Panc1 (cell line): ENCODE measurements around the gene VPREB1. TPM values are rescaled to one million over a fixed set of nuclear protein-coding genes. Genes with fewer than 3 reads are reported as not detected.
"Not testable (repeated sequence)": the region's sequence is repeated elsewhere in the genome, so short reads cannot be mapped to it uniquely, and the experiment has no call there.

Source experiments
- ATAC-seq: fragments of 200-7000 bp; cut with Tn5 transposase; 2 replicates; pipeline ENCODE4 v1.9.1; 2020; ENCODE audit warnings: mild to moderate bottlenecking, moderate library complexity
- BruUV-seq: library from RNA; stranded (reverse); fragments of 400-500 nt; replicated peaks from 2 replicates; lab custom pipeline; 2021; lab: Mats Ljungman, UMichigan
- CTCF ChIA-PET: fragments of 300-600 bp; sonication (Branson Sonifier 250); formaldehyde crosslinking; loops from one replicate; lab custom pipeline; 2022; ENCODE audit warnings: antibody characterized with exemption; lab: Charles Lee
- POLR2A ChIA-PET: fragments of 300-600 bp; sonication (Branson Sonifier 250); formaldehyde crosslinking; loops from one replicate; lab custom pipeline; 2022; ENCODE audit warnings: antibody characterized with exemption; lab: Charles Lee
- DNase-seq: peaks from one replicate; pipeline ENCODE4 v3.0.0-alpha.2; 2010; ENCODE audit warnings: low read depth, low spot score
- H3K27ac ChIP-seq: 2 replicates; pipeline ENCODE4 v1.5.1; 2011; ENCODE audit warnings: mild to moderate bottlenecking, low read length, inconsistent platforms
- H3K27me3 ChIP-seq: fragments of 200-500 bp; sonication (Bioruptor generic); 2 replicates; pipeline ENCODE4 v1.6.0; 2014; ENCODE audit warnings: low read length, inconsistent platforms; ENCODE audit not compliant: control insufficient read depth, insufficient read depth
- H3K36me3 ChIP-seq: fragments of 200-500 bp; sonication (Bioruptor generic); 2 replicates; pipeline ENCODE4 v1.5.1; 2014; ENCODE audit warnings: inconsistent platforms, mild to moderate bottlenecking, low read length, moderate library complexity; ENCODE audit not compliant: control insufficient read depth, insufficient read depth
- H3K4me1 ChIP-seq: 2 replicates; pipeline ENCODE4 v1.5.1; 2011; ENCODE audit warnings: inconsistent platforms, mild to moderate bottlenecking, low read length, moderate library complexity; ENCODE audit not compliant: control insufficient read depth, insufficient read depth
- H3K4me3 ChIP-seq, 2 experiments: 2 replicates each; pipeline ENCODE4 v1.5.1; 2011 to 2012; ENCODE audit warnings: low read depth in 2 of 2, low read length in 2 of 2, mild to moderate bottlenecking in 2 of 2, inconsistent platforms in 1 of 2, moderate library complexity in 1 of 2
- H3K9me3 ChIP-seq: fragments of 200-500 bp; sonication (Bioruptor generic); 2 replicates; pipeline ENCODE4 v1.5.1; 2014; ENCODE audit warnings: low read depth, mild to moderate bottlenecking, inconsistent platforms, low read length, moderate library complexity; ENCODE audit not compliant: control insufficient read depth, insufficient read depth
- POLR2AphosphoS5 ChIP-seq: IDR thresholded peaks from 2 replicates; pipeline ENCODE4 v1.6.1; 2012; ENCODE audit warnings: mild to moderate bottlenecking, low read depth, low read length, moderate library complexity
- SIN3A ChIP-seq: IDR thresholded peaks from 2 replicates; pipeline ENCODE4 v1.6.1; 2012; ENCODE audit warnings: low read depth, mild to moderate bottlenecking, low read length, moderate library complexity, borderline replicate concordance; ENCODE audit not compliant: insufficient read depth
- TCF7L2 ChIP-seq: IDR thresholded peaks from 2 replicates; pipeline ENCODE4 v1.6.1; 2011; ENCODE audit warnings: mild to moderate bottlenecking, low read depth, low read length, inconsistent platforms
- in situ Hi-C: cut with HindIII; loops from 2 replicates; pipeline ENCODE4 v1.10.0; 2016; ENCODE audit warnings: low sequenced_read_pairs, low pct_unique_long_range_greater_than_20kb
- intact Hi-C: fragments of 100-400 bp; cut with micrococcal nuclease; formaldehyde crosslinking; loops from one replicate; pipeline ENCODE4 v1.10.0; 2022; ENCODE audit not compliant: unreplicated experiment
- total RNA-seq: library from RNA; stranded (reverse); gene quantifications from one replicate; pipeline ENCODE4 v1.2.1, GENCODE V29; 2021; ENCODE audit not compliant: unreplicated experiment
- TF ChIP-seq, protein P1 (sequence below), 2 experiments: IDR thresholded peaks; 2 replicates each; pipeline ENCODE4 v1.6.1; 2011 to 2012; ENCODE audit warnings: low read depth in 2 of 2, control low read depth in 1 of 2, low read length in 1 of 2, mild to moderate bottlenecking in 1 of 2, moderate library complexity in 1 of 2; ENCODE audit not compliant: insufficient read depth in 1 of 2
- TF ChIP-seq, protein P2 (sequence below): fragments of 450-650 bp; IDR thresholded peaks from 2 replicates; pipeline ENCODE4 v1.5.1; 2017; ENCODE audit warnings: mild to moderate bottlenecking

Gene VPREB1
- total RNA-seq, 1 experiment from 2014 or later, result not detected

DNA sequence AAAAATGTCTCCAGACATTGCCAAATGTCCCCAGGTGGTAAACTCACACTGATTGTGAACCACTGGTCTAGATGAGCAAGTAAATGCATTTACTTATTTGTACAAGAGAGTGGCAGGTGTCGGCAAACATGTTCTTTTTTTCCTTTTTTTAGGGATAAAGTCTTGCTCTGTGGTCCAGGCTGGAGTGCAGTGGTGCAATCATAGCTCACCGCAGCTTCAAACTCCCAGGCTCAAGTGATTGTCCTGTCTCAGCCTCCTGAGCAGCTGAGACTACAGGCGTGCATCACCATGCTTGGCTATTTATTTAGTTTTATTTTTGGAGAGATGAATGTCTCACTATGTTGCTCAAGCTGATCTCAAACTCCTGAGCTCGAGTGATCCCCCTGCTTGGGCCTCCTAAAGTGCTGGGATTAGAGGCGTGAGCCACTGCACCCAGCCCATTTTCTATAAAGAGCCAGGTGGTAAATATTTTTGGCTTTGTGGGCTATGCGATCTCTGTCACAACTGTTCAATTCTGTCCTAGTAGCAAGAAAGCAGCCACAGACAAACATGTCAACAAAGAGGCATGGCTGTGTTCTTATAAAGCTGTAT is 1.4 kb downstream of the VPREB1 start (continued):
- TF ChIP-seq SIN3A, result no peak

DNA sequence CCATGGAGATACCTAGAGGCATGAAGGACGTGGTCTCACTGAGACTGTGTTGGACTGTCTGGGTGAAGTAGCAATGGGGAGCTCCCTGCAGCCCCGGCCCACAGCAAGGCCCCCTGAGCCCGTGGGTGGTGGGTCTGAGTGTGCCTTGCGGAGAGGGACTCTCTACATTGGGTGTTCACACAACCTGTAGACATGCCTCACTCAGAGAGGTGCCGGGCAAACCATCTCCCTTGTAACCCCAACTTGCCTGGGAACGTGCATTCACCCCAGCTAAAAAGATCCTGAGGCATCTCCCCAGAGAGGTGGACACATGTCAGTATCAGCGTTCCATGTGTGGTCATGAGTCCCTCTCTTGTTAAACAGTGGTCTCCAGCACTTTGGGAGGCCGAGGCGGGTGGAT is 2.1 kb downstream of the VPREB1 start:
- no peak overlapping the region for H3K27ac ChIP-seq
- H3K9me3 ChIP-seq, result no peaks in the 10 kb centered on the region
- TF ChIP-seq TCF7L2 (no peak), POLR2AphosphoS5 (no peak), SIN3A (no peak)
- TF ChIP-seq, protein P1, sequence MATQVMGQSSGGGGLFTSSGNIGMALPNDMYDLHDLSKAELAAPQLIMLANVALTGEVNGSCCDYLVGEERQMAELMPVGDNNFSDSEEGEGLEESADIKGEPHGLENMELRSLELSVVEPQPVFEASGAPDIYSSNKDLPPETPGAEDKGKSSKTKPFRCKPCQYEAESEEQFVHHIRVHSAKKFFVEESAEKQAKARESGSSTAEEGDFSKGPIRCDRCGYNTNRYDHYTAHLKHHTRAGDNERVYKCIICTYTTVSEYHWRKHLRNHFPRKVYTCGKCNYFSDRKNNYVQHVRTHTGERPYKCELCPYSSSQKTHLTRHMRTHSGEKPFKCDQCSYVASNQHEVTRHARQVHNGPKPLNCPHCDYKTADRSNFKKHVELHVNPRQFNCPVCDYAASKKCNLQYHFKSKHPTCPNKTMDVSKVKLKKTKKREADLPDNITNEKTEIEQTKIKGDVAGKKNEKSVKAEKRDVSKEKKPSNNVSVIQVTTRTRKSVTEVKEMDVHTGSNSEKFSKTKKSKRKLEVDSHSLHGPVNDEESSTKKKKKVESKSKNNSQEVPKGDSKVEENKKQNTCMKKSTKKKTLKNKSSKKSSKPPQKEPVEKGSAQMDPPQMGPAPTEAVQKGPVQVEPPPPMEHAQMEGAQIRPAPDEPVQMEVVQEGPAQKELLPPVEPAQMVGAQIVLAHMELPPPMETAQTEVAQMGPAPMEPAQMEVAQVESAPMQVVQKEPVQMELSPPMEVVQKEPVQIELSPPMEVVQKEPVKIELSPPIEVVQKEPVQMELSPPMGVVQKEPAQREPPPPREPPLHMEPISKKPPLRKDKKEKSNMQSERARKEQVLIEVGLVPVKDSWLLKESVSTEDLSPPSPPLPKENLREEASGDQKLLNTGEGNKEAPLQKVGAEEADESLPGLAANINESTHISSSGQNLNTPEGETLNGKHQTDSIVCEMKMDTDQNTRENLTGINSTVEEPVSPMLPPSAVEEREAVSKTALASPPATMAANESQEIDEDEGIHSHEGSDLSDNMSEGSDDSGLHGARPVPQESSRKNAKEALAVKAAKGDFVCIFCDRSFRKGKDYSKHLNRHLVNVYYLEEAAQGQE (IDR thresholded peaks at IDR 0.05; ENCODE audit: insufficient read depth in 1 of 2, low read depth in 2 of 2, low read length in 1 of 2), result no peak
- no peaks in the 10 kb centered on the region for H3K27me3 ChIP-seq
- H3K36me3 ChIP-seq, result no peaks in the 10 kb centered on the region
- in situ Hi-C loops, result no loop called here
- ATAC-seq, result no peak
- no peaks in the 10 kb centered on the region for H3K4me1 ChIP-seq
- H3K4me3 ChIP-seq, result no peak overlapping the region
- ChIA-PET CTCF (no interaction called here), POLR2A (no interaction called here)
- BruUV-seq, result no TSS peak
- intact Hi-C loops, result loop anchor here (10.0 kb wide), 1 partner anchor 62 kb away; no protein-coding TSS in a partner anchor
- no peak for DNase-seq

DNA sequence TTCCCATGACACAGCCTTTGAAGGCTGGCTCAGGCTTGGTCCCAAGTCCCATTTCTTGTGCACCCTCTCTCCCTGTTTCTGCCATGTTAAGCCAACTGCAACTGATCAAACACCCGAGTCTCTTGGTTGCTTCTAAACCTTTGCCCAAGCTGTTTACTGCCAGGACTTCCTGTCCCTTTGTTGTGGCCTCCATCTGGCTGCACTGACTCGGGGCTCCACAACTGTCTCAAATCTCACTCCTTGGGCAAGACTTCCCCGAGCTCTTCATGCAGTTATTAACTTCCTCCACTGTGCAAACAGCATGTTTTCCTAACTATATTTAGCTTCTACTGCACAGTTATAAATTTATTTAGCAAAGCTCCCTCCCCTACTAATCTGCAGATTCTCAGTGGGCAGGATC is 4.3 kb downstream of the VPREB1 start:
- Histone ChIP-seq H3K27me3 (no peaks in the 10 kb centered on the region), H3K4me3 (no peak overlapping the region), H3K9me3 (no peaks in the 10 kb centered on the region), H3K27ac (no peak overlapping the region), H3K4me1 (no peaks in the 10 kb centered on the region), H3K36me3 (no peaks in the 10 kb centered on the region)
- in situ Hi-C loops (no loop called here), intact Hi-C loops (loop anchor here (10.0 kb wide), 1 partner anchor 64 kb away; no protein-coding TSS in a partner anchor)
- ChIA-PET POLR2A (no interaction called here), CTCF (no interaction called here)
- no peak for DNase-seq
- ATAC-seq, result no peak
- BruUV-seq, result no TSS peak
- TF ChIP-seq, protein P2, sequence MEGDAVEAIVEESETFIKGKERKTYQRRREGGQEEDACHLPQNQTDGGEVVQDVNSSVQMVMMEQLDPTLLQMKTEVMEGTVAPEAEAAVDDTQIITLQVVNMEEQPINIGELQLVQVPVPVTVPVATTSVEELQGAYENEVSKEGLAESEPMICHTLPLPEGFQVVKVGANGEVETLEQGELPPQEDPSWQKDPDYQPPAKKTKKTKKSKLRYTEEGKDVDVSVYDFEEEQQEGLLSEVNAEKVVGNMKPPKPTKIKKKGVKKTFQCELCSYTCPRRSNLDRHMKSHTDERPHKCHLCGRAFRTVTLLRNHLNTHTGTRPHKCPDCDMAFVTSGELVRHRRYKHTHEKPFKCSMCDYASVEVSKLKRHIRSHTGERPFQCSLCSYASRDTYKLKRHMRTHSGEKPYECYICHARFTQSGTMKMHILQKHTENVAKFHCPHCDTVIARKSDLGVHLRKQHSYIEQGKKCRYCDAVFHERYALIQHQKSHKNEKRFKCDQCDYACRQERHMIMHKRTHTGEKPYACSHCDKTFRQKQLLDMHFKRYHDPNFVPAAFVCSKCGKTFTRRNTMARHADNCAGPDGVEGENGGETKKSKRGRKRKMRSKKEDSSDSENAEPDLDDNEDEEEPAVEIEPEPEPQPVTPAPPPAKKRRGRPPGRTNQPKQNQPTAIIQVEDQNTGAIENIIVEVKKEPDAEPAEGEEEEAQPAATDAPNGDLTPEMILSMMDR, result no peak
- TF ChIP-seq, protein P1 (IDR thresholded peaks at IDR 0.05; ENCODE audit: insufficient read depth in 1 of 2, low read depth in 2 of 2, low read length in 1 of 2), result no peak
- TF ChIP-seq TCF7L2 (no peak), SIN3A (no peak), POLR2AphosphoS5 (no peak)

DNA sequence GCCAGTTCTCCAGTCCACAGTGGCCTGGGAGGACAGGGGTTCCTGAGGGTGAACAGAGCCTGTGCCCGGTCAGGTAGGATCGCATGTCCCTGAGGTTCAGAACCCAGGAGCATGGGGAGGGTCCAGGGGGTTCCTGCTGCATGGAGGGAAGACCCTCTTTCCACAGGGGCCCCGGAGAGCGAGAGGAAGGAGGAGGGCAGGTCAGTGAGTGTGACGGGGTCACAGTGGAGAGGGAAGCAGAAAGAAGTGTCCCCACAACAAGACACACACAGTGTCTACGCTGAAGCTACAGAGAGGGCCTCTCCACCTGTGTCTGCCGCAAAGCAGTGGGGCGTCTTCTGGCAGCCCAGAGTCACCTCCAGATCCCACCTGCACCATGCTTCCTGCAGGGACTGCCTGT is 6.1 kb downstream of the VPREB1 start:
- H3K27ac ChIP-seq, BruUV-seq, H3K9me3 ChIP-seq, POLR2A ChIA-PET, H3K4me3 ChIP-seq, H3K36me3 ChIP-seq, ATAC-seq, DNase-seq, H3K27me3 ChIP-seq, H3K4me1 ChIP-seq, intact Hi-C loops, in situ Hi-C loops: not testable (repeated sequence)
- CTCF ChIA-PET, result interaction anchor here (0.6 kb wide), 1 partner anchor 451 kb away, joined by 3 read pairs; no protein-coding TSS in a partner anchor
